Heart right ventricle (tissue), 16 donors: Measurements from ENCODE around the gene UBAC2. TPM values are rescaled to one million over a fixed set of nuclear protein-coding genes. Genes with fewer than 3 reads are reported as not detected.
A peak's percentile ranks its signal among the peaks of the same experiment; 100 is the strongest.
"Not testable (repeated sequence)": the region's sequence is repeated elsewhere in the genome, so short reads cannot be mapped to it uniquely, and the experiment has no call there.

Experiments
- ATAC-seq, 8 donors: fragments of 200-7000 bp; cut with Tn5 transposase; one replicate each; pipeline ENCODE4 v1.9.1; 2020; ENCODE audit warnings: mild to moderate bottlenecking in 8 of 8, moderate library complexity in 8 of 8, moderate number of reproducible peaks in 1 of 8
- DNase-seq, 2 donors: peaks; one replicate each; pipeline ENCODE4 v3.0.0-alpha.2; 2020
- H3K27ac ChIP-seq, 10 donors: fragments of 200-600 bp; sonication (generic) in 2 of 10; one replicate each; pipeline versions ENCODE4 v1.5.0 to v1.8.0; 2020 to 2022; ENCODE audit warnings: mild to moderate bottlenecking in 3 of 10
- H3K27me3 ChIP-seq, 7 donors: fragments of 200-600 bp; one replicate each; pipeline ENCODE4 v1.8.0; 2021 to 2022; ENCODE audit warnings: mild to moderate bottlenecking in 2 of 7
- H3K36me3 ChIP-seq, 9 donors: fragments of 200-600 bp; sonication (generic) in 1 of 9; one replicate each; pipeline versions ENCODE4 v1.5.0 to v1.8.0; 2020 to 2022; ENCODE audit warnings: mild to moderate bottlenecking in 2 of 9
- H3K4me1 ChIP-seq, 9 donors: fragments of 200-600 bp; sonication (generic) in 1 of 9; one replicate each; pipeline versions ENCODE4 v1.5.0 to v1.8.0; 2020 to 2022; ENCODE audit warnings: mild to moderate bottlenecking in 4 of 9
- H3K4me3 ChIP-seq, 10 donors: fragments of 200-600 bp; sonication (generic) in 2 of 10; one replicate each; pipeline versions ENCODE4 v1.5.0 to v1.8.0; 2020 to 2022; ENCODE audit warnings: mild to moderate bottlenecking in 7 of 10, moderate library complexity in 2 of 10
- H3K9me3 ChIP-seq, 11 donors: fragments of 200-600 bp in 10 of 11; sonication (generic) in 2 of 11; one replicate each; pipeline versions ENCODE4 v1.5.0 to v1.8.0; 2013 to 2022; ENCODE audit warnings: mild to moderate bottlenecking in 2 of 11, control low read depth in 1 of 11, moderate library complexity in 1 of 11
- CTCF ChIP-seq, 9 donors: fragments of 200-600 bp; sonication (generic) in 2 of 9; IDR thresholded peaks; one replicate each; pipeline versions ENCODE4 v1.5.0 to v1.8.0; 2021 to 2022; ENCODE audit warnings: antibody characterized with exemption in 9 of 9, mild to moderate bottlenecking in 5 of 9, moderate library complexity in 1 of 9
- WGBS, 2 donors: extraction: QIAGEN DNeasy Blood & Tissue Kit; methylation state at CpG; one replicate each; pipeline ENCODE4 v1.1.7; 2013; ENCODE audit warnings: inconsistent platforms in 1 of 2; 5-methylcytosine and 5-hydroxymethylcytosine counted together
- intact Hi-C, 10 donors: fragments of 100-400 bp; cut with DNase I; formaldehyde crosslinking; loops; one replicate each; pipeline versions ENCODE4 v1.11.1 to v1.14.2; 2022
- polyA plus RNA-seq, 2 donors: library from polyadenylated mRNA; stranded (reverse); fragments of 200-250 nt; gene quantifications; one replicate each; pipeline ENCODE4 v1.2.3, GENCODE V29; 2013
- total RNA-seq, 10 donors: library from RNA; stranded (reverse); fragmentation: NEBNext Ultra II Directional in 3 of 10; extraction: Animal tissue kit (Norgen Biotek cat#: 25700) in 3 of 10; gene quantifications; one replicate each; pipeline versions ENCODE4 v1.2.1 to v1.2.4, GENCODE V29; 2021 to 2023
- donor health status: Arrhythmogenic right ventricular cardiomyopathy.
- donor health status: ischemic (EF 13 %, LVEDD 7.1; RV severe dilation, severe dysfunction).
- donor health status: healthy with polysubstance abuse.
- donor health status: DM: no; HTN: yes; CAD: no.
- donor health status: DM: no; HTN: no; CAD: no.
- donor health status: ischemic (EF 25% LVEDD 6.9; RV normal size, moderate dysfunction).
- donor health status: ischemic (EF 25% LVEDD 5.7; RV mildly dilated, moderate dysfunction).
- donor health status: healthy.
- donor health status: DM: yes; HTN: yes; CAD: no.
- donor health status: Ischemic cardiomyopathy.
- donor health status: ischemic (EF 35%, LVEDD 5.7; RV mildly dilated, moderate dysfunction).
- donor health status: nonischemic (EF 11% LVEDD 7.7; RV severe dilation, severe dysfunction).
- donor health status: DM: yes; HTN: yes; CAD: no.
- donor health status: PGD.
- donor health status: ischemic (EF 29% LVEDD 5.4; RV normal size, mild dysfunction).
- donor health status: nonischemic (EF 23%, LVEDD 6.1; RV moderate dilation, normal function).

Gene UBAC2
- total and polyA plus RNA-seq, 12 donors = 31.8 to 60.4 (median 47.0) TPM

GRCh38 chr13:99227331-99227900 is 26.8 kb downstream of the UBAC2 start:
- TF ChIP-seq CTCF (IDR thresholded peaks at IDR 0.05) = no peak
- WGBS, 2 donors = 73 to 82% methylated on average over 6 of the region's 6 CpGs
- peaks cover 0 to 96% (median 59%) of the 10 kb centered on the region in 9 donors for H3K4me1 ChIP-seq
- H3K4me3 ChIP-seq = no peak overlapping the region
- peak overlapping the region in 5 of 10 donors; percentile 57 to 84 (median 77) for H3K27ac ChIP-seq
- peaks cover 0 to 12% (median 0%) of the 10 kb centered on the region in 11 donors for H3K9me3 ChIP-seq
- DNase-seq (no peak), ATAC-seq (no peak)
- H3K27me3 ChIP-seq = no peaks in the 10 kb centered on the region
- no peaks in the 10 kb centered on the region for H3K36me3 ChIP-seq
- intact Hi-C loops = no loop called here

- Histone ChIP-seq H3K4me3 (no peak overlapping the region), H3K27ac (peak overlapping the region in 6 of 10 donors; percentile 21 to 84 (median 71)), H3K4me1 (peaks cover 0 to 95% (median 59%) of the 10 kb centered on the region in 9 donors), H3K36me3 (no peaks in the 10 kb centered on the region), H3K27me3 (no peaks in the 10 kb centered on the region), H3K9me3 (peaks cover 0 to 6% (median 0%) of the 10 kb centered on the region in 11 donors)
- WGBS, 2 donors = 87 to 96% methylated on average over 15 of the region's 15 CpGs
- DNase-seq = no peak
- intact Hi-C loops = no loop called here
- TF ChIP-seq CTCF (IDR thresholded peaks at IDR 0.05) = no peak
- ATAC-seq = no peak
Observed at GRCh38 chr13:99227909-99228688, 27.4 kb downstream of the UBAC2 start.

- Histone ChIP-seq H3K4me1 (peaks cover 0 to 86% (median 53%) of the 10 kb centered on the region in 9 donors), H3K36me3 (no peaks in the 10 kb centered on the region), H3K9me3 (no peaks in the 10 kb centered on the region), H3K4me3 (no peak overlapping the region), H3K27ac (peak overlapping the region in 7 of 10 donors; percentile 21 to 84 (median 65)), H3K27me3 (no peaks in the 10 kb centered on the region)
- intact Hi-C loops = no loop called here
- DNase-seq (no peak), ATAC-seq (peak in 7 of 8 donors; percentile 30 to 82 (median 68))
- WGBS, 2 donors = 52 to 58% methylated on average over 13 of the region's 13 CpGs
- TF ChIP-seq CTCF (IDR thresholded peaks at IDR 0.05) = no peak
Observed at GRCh38 chr13:99228737-99229691, 28.4 kb downstream of the UBAC2 start.

GRCh38 chr13:99230588-99230987 is 29.9 kb downstream of the UBAC2 start:
- H3K4me1 ChIP-seq = peaks cover 0 to 74% (median 62%) of the 10 kb centered on the region in 9 donors
- intact Hi-C loops, H3K36me3 ChIP-seq, ATAC-seq, H3K4me3 ChIP-seq, DNase-seq, H3K27me3 ChIP-seq, H3K9me3 ChIP-seq: not testable (repeated sequence)
- H3K27ac ChIP-seq = peak overlapping the region in 6 of 10 donors; percentile 33 to 84 (median 71)
- 94 to 95% methylated on average over 12 of the region's 12 CpGs for WGBS, 2 donors
